Skeletal muscle cell (primary cell): ENCODE measurements around the gene BEND7.

ENCODE experiments used
- DNase-seq: peaks from one replicate; pipeline ENCODE4 v3.0.0-alpha.2; 2010; ENCODE audit warnings: low read depth
- H3K4me3 ChIP-seq: 2 replicates; pipeline ENCODE4 v1.5.1; 2011; ENCODE audit warnings: low read depth, mild to moderate bottlenecking, control low read depth, low read length, moderate library complexity

The BEND7 gene

GRCh38 chr10:13399236-13399635, 129.6 kb downstream of the BEND7 start:
- no peak overlapping the region for H3K4me3 ChIP-seq
- no peak for DNase-seq

- no peak for DNase-seq
- H3K4me3 ChIP-seq: no peak overlapping the region
Measured at GRCh38 chr10:13397052-13397451, 131.8 kb downstream of the BEND7 start.

- DNase-seq: no peak
Measured at GRCh38 chr10:13396369-13396768, 132.4 kb downstream of the BEND7 start.

GRCh38 chr10:13395540-13395939, 133.3 kb downstream of the BEND7 start:
- no peak overlapping the region for H3K4me3 ChIP-seq
- no peak for DNase-seq

More at GRCh38 chr10:13396369-13396768, 132.4 kb downstream of the BEND7 start:
- no peak overlapping the region for H3K4me3 ChIP-seq

GRCh38 chr10:13393640-13394039, 135.2 kb downstream of the BEND7 start:
- DNase-seq: no peak
- no peak overlapping the region for H3K4me3 ChIP-seq

- no peak for DNase-seq
- H3K4me3 ChIP-seq: no peak overlapping the region
Measured at GRCh38 chr10:13392701-13393100, 136.1 kb downstream of the BEND7 start.
